GM23248 (cell line): ENCODE measurements around the gene CSTF2T. TPM values are rescaled to one million over a fixed set of nuclear protein-coding genes. Genes with fewer than 3 reads are reported as not detected.
A peak's percentile ranks its signal among the peaks of the same experiment; 100 is the strongest.

Experiments
- DNase-seq: peaks from one replicate; pipeline ENCODE4 v3.0.0-alpha.2; 2015
- H2AFZ ChIP-seq: fragments of 200-600 bp; sonication (generic); 2 replicates; pipeline ENCODE4 v1.6.1; 2016; ENCODE audit warnings: antibody characterized with exemption
- H3F3A ChIP-seq: fragments of 200-600 bp; sonication (generic); 2 replicates; pipeline ENCODE4 v1.6.1; 2016; ENCODE audit warnings: mild to moderate bottlenecking, antibody characterized with exemption, mixed run types; ENCODE audit not compliant: insufficient read depth
- H3K27ac ChIP-seq: fragments of 200-600 bp; sonication (generic); 2 replicates; pipeline ENCODE4 v1.5.1; 2016; ENCODE audit warnings: mild to moderate bottlenecking
- H3K27me3 ChIP-seq: fragments of 200-600 bp; sonication (generic); replicated peaks from 2 replicates; pipeline ENCODE4 v1.6.1; 2016; ENCODE audit warnings: mild to moderate bottlenecking; ENCODE audit not compliant: insufficient read depth
- H3K36me3 ChIP-seq: fragments of 200-600 bp; sonication (generic); 2 replicates; pipeline ENCODE4 v1.6.1; 2016; ENCODE audit warnings: low read depth, mild to moderate bottlenecking
- H3K4me1 ChIP-seq: fragments of 200-600 bp; sonication (generic); 2 replicates; pipeline ENCODE4 v1.6.1; 2016; ENCODE audit warnings: mild to moderate bottlenecking; ENCODE audit not compliant: insufficient read depth
- H3K4me2 ChIP-seq: fragments of 200-600 bp; sonication (generic); one replicate; pipeline ENCODE4 v1.6.1; 2016; ENCODE audit warnings: mild to moderate bottlenecking; ENCODE audit not compliant: unreplicated experiment
- H3K4me3 ChIP-seq: fragments of 200-600 bp; sonication (generic); 2 replicates; pipeline ENCODE4 v1.5.1; 2016; ENCODE audit warnings: mild to moderate bottlenecking
- H3K79me2 ChIP-seq: fragments of 200-600 bp; sonication (generic); 2 replicates; pipeline ENCODE4 v1.6.1; 2016; ENCODE audit warnings: mild to moderate bottlenecking; ENCODE audit not compliant: insufficient read depth
- H3K9ac ChIP-seq: fragments of 200-600 bp; sonication (generic); 2 replicates; pipeline ENCODE4 v1.6.1; 2016; ENCODE audit warnings: mild to moderate bottlenecking
- H3K9me2 ChIP-seq: fragments of 200-600 bp; sonication (generic); 2 replicates; pipeline ENCODE4 v1.6.1; 2016; ENCODE audit warnings: mixed run types, mild to moderate bottlenecking, moderate library complexity; ENCODE audit not compliant: insufficient read depth
- H3K9me3 ChIP-seq: fragments of 200-600 bp; sonication (generic); one replicate; pipeline ENCODE4 v1.6.1; 2017; ENCODE audit warnings: low read depth
- H4K20me1 ChIP-seq: fragments of 200-600 bp; sonication (generic); 2 replicates; pipeline ENCODE4 v1.6.0; 2016; ENCODE audit not compliant: insufficient read depth
- EZH2 ChIP-seq: fragments of 200-600 bp; sonication (generic); IDR thresholded peaks from 2 replicates; pipeline ENCODE4 v1.6.1; 2018; ENCODE audit warnings: antibody characterized with exemption, mild to moderate bottlenecking; ENCODE audit not compliant: insufficient read depth, poor library complexity, severe bottlenecking
- EZH2phosphoT487 ChIP-seq: fragments of 200-600 bp; sonication (generic); IDR thresholded peaks from 2 replicates; pipeline ENCODE4 v1.6.1; 2018; ENCODE audit warnings: antibody characterized with exemption, moderate library complexity, mild to moderate bottlenecking, low read depth; ENCODE audit not compliant: insufficient read depth
- WGBS, 2 experiments: methylation state at CpG; one replicate each; pipeline ENCODE4 v1.1.6; 2015 to 2017; ENCODE audit warnings: low lambda C conversion rate in 2 of 2, low coverage in 1 of 2; ENCODE audit errors: missing lambda C conversion rate in 2 of 2; 5-methylcytosine and 5-hydroxymethylcytosine counted together
- in situ Hi-C: fragments of 300-500 bp; cut with MboI; formaldehyde crosslinking; loops from 2 replicates; pipeline ENCODE4 v1.15.0; 2020
- polyA plus RNA-seq: library from polyadenylated mRNA; unstranded; fragments of >200 nt; fragmentation: Nextera tagmentation; extraction: Ambion mirVana; gene quantifications from 2 replicates; pipeline ENCODE4 v1.2.1, GENCODE V29; 2016
- total RNA-seq: library from RNA; depleted of rRNA; stranded (reverse); fragments of >200 nt; shearing (Covaris generic); gene quantifications from 2 replicates; pipeline ENCODE4 v1.2.3, GENCODE V29; 2014

Gene CSTF2T
- total and polyA plus RNA-seq, 2 experiments from 2014 or later: 7.9 to 16.9 TPM

- in situ Hi-C loops: no loop called here
- Histone ChIP-seq H3K9ac (no peak overlapping the region), H3K27me3 (no peaks in the 10 kb centered on the region), H3K27ac (no peak overlapping the region), H2AFZ (no peak overlapping the region), H3K4me1 (peaks cover 10% of the 10 kb centered on the region), H3K36me3 (no peaks in the 10 kb centered on the region), H3K9me3 (no peaks in the 10 kb centered on the region), H3K79me2 (no peaks in the 10 kb centered on the region), H4K20me1 (no peaks in the 10 kb centered on the region), H3K9me2 (no peaks in the 10 kb centered on the region), H3K4me2 (no peak overlapping the region), H3F3A (no peaks in the 10 kb centered on the region), H3K4me3 (no peak overlapping the region)
- no peak for DNase-seq
- WGBS, 2 experiments: 49 to 55% methylated on average over 1 of the region's 1 CpG
- TF ChIP-seq EZH2phosphoT487: no peak
- no peak for TF ChIP-seq EZH2
These were observed 44.5 kb downstream of the CSTF2T start for GRCh38 chr10:51654918-51655317.

DNA sequence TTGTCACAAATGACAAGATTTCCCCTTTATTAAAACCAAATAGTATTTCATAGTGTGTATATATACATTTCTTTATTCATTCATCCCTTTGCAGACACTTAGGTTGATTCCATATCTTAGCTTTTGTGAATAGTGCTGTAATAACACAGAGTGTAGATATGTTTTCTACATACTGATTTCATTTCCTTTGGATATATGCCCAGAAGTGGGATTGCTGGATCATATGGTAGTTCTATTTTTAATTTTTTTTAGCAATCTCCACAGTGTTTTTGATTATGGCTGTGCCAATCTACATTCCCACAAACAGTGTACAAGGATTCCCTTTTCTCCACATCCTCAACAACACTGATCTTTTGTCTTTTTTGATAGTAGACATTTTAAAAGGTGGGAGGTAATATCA, 46.4 kb downstream of the CSTF2T start:
- Histone ChIP-seq H3K27ac (no peak overlapping the region), H3K36me3 (no peaks in the 10 kb centered on the region), H4K20me1 (no peaks in the 10 kb centered on the region), H3K9me2 (no peaks in the 10 kb centered on the region), H3K4me2 (no peak overlapping the region), H3K79me2 (no peaks in the 10 kb centered on the region), H3K4me1 (peaks cover 10% of the 10 kb centered on the region), H3K9ac (no peak overlapping the region), H3K9me3 (no peaks in the 10 kb centered on the region), H3K27me3 (no peaks in the 10 kb centered on the region), H3F3A (no peaks in the 10 kb centered on the region), H3K4me3 (no peak overlapping the region), H2AFZ (no peak overlapping the region)
- peak; percentile 13 for DNase-seq
- in situ Hi-C loops: no loop called here
- TF ChIP-seq EZH2: no peak
- TF ChIP-seq EZH2phosphoT487: no peak

- peak; percentile 60 for DNase-seq
- Histone ChIP-seq H3K9me3 (no peaks in the 10 kb centered on the region), H3K4me1 (peaks cover 10% of the 10 kb centered on the region), H3K36me3 (no peaks in the 10 kb centered on the region), H4K20me1 (no peaks in the 10 kb centered on the region), H3K79me2 (no peaks in the 10 kb centered on the region), H3K27me3 (no peaks in the 10 kb centered on the region), H3F3A (no peaks in the 10 kb centered on the region), H3K4me2 (no peak overlapping the region), H2AFZ (no peak overlapping the region), H3K27ac (no peak overlapping the region), H3K4me3 (no peak overlapping the region), H3K9me2 (no peaks in the 10 kb centered on the region), H3K9ac (no peak overlapping the region)
- no peak for TF ChIP-seq EZH2phosphoT487
- no peak for TF ChIP-seq EZH2
- in situ Hi-C loops: no loop called here
- 96 to 100% methylated on average over 1 of the region's 1 CpG for WGBS, 2 experiments
These were observed 48.3 kb downstream of the CSTF2T start for GRCh38 chr10:51651063-51651462.

GRCh38 chr10:51649064-51649463, 50.3 kb downstream of the CSTF2T start:
- H3K4me2 ChIP-seq: no peak overlapping the region
- H3K9ac ChIP-seq: no peak overlapping the region
- H4K20me1 ChIP-seq: no peaks in the 10 kb centered on the region
- no peaks in the 10 kb centered on the region for H3K36me3 ChIP-seq
- no peak overlapping the region for H3K4me3 ChIP-seq
- no peaks in the 10 kb centered on the region for H3F3A ChIP-seq
- no peak overlapping the region for H3K27ac ChIP-seq
- WGBS, 2 experiments: 97 to 99% methylated on average over 3 of the region's 3 CpGs
- H3K27me3 ChIP-seq: no peaks in the 10 kb centered on the region
- no peak for TF ChIP-seq EZH2phosphoT487
- no peak for TF ChIP-seq EZH2
- H3K79me2 ChIP-seq: no peaks in the 10 kb centered on the region
- H2AFZ ChIP-seq: no peak overlapping the region
- no peaks in the 10 kb centered on the region for H3K9me2 ChIP-seq
- DNase-seq: peak; percentile 17
- peaks cover 10% of the 10 kb centered on the region for H3K4me1 ChIP-seq
- in situ Hi-C loops: no loop called here
- H3K9me3 ChIP-seq: no peaks in the 10 kb centered on the region
